Loucy (cell line): Measurements from ENCODE around the gene TNRC6C.

Source experiments
- CTCF ChIP-seq: fragments of 200-600 bp; sonication (generic); conservative IDR thresholded peaks from 2 replicates; pipeline ENCODE4 v1.5.1; 2014; ENCODE audit warnings: mild to moderate bottlenecking, antibody characterized with exemption, low read length
- EZH2phosphoT487 ChIP-seq: fragments of 200-600 bp; IDR thresholded peaks from 2 replicates; pipeline ENCODE4 v1.6.1; 2018; ENCODE audit warnings: antibody characterized with exemption, mild to moderate bottlenecking, moderate library complexity, borderline replicate concordance

GRCh38 chr17:77965352-77965751, 6.8 kb downstream of the TNRC6C start:
- TF ChIP-seq CTCF (no peak), EZH2phosphoT487 (no peak)
